Measurements from ENCODE around the gene ERG.

Gene ERG

DNA sequence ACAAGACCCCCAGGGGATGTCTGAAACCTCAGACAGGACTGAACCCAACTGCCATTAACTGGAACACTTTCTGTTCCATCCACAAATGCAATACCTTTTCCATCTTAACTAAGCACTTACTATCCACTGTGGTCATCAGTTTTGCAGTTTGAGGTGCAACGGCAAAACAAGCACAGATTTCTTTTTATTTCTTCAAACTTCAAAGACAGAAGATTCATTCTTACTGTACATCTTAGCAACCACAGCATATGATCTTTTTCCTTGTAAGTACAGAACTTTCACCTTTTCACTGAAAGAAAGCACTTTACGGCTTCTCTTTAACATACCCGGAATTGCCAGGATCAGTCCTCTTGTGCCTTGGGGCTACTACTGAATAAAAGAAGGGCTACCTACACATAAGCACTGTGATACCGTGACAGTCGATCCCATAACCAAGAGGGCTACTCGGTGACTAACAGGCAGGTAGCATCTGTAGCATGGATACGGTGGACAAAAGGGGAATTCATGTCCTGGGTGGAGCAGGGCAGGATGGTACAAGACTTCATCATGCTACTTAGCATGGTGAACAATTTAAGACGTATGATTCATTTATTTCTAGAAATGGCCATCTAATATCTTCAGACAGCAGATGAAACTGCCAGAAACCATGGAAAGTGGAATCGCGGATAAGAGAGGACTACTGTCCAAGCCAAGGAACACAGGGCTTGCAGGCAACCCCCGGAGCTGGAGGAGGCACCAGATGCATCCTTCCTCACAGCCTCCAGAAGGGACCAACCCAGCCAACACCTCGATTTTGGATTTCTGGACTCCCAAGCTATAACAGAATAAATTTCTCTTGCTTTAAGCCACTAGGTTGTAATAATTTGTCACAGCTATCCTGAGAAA is 18.4 kb downstream of the ERG start:
- no peak for DNase-seq
- peaks cover 0 to 55% (median 8%) of the 10 kb centered on the region in 4 donors for H3K4me1 ChIP-seq
- H3K27me3 ChIP-seq = no peaks in the 10 kb centered on the region
- TF ChIP-seq, protein P1, sequence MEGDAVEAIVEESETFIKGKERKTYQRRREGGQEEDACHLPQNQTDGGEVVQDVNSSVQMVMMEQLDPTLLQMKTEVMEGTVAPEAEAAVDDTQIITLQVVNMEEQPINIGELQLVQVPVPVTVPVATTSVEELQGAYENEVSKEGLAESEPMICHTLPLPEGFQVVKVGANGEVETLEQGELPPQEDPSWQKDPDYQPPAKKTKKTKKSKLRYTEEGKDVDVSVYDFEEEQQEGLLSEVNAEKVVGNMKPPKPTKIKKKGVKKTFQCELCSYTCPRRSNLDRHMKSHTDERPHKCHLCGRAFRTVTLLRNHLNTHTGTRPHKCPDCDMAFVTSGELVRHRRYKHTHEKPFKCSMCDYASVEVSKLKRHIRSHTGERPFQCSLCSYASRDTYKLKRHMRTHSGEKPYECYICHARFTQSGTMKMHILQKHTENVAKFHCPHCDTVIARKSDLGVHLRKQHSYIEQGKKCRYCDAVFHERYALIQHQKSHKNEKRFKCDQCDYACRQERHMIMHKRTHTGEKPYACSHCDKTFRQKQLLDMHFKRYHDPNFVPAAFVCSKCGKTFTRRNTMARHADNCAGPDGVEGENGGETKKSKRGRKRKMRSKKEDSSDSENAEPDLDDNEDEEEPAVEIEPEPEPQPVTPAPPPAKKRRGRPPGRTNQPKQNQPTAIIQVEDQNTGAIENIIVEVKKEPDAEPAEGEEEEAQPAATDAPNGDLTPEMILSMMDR (IDR thresholded peaks at IDR 0.05) = no peak
- no peaks in the 10 kb centered on the region for H3K9me3 ChIP-seq
- H3K27ac ChIP-seq = no peak overlapping the region
- intact Hi-C loops (cut with DNase I; ENCODE audit: low total_unique reads) = no loop called here
- H3K36me3 ChIP-seq = no peaks in the 10 kb centered on the region
- no peak overlapping the region for H3K4me3 ChIP-seq

GRCh38 chr21:38478782-38479181 is 19.5 kb downstream of the ERG start:
- intact Hi-C loops (cut with DNase I; ENCODE audit: low total_unique reads) = no loop called here
- H3K27ac ChIP-seq = no peak overlapping the region
- no peaks in the 10 kb centered on the region for H3K36me3 ChIP-seq
- no peak for DNase-seq
- no peaks in the 10 kb centered on the region for H3K9me3 ChIP-seq
- TF ChIP-seq, protein P1 (IDR thresholded peaks at IDR 0.05) = no peak
- peaks cover 0 to 54% (median 5%) of the 10 kb centered on the region in 4 donors for H3K4me1 ChIP-seq
- H3K4me3 ChIP-seq = no peak overlapping the region
- no peaks in the 10 kb centered on the region for H3K27me3 ChIP-seq

DNA sequence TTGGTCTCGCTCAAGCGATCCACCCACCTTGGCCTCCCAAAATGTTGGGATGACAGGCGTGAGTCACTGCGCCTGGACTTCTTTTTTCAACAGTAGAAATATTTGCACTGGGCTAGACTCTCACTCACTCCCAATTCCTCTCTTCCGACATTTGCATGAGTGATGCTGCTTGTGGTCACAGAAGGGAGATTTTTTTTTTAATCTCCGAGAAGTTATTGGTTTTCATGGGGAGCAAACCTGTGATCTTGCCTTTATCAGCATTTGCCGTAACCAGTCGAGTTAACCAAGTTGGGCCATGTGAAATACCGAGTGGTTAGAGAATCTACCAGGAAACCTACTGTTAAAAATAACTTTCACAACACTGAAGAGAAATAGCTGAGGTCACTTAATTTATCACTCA is 21.1 kb downstream of the ERG start:
- Histone ChIP-seq H3K4me3 (no peak overlapping the region), H3K9me3 (no peaks in the 10 kb centered on the region), H3K36me3 (no peaks in the 10 kb centered on the region), H3K27me3 (no peaks in the 10 kb centered on the region), H3K27ac (no peak overlapping the region), H3K4me1 (peaks cover 0 to 50% (median 4%) of the 10 kb centered on the region in 4 donors)
- intact Hi-C loops (cut with DNase I; ENCODE audit: low total_unique reads) = no loop called here
- no peak for DNase-seq
- TF ChIP-seq, protein P1 (IDR thresholded peaks at IDR 0.05) = no peak

DNA sequence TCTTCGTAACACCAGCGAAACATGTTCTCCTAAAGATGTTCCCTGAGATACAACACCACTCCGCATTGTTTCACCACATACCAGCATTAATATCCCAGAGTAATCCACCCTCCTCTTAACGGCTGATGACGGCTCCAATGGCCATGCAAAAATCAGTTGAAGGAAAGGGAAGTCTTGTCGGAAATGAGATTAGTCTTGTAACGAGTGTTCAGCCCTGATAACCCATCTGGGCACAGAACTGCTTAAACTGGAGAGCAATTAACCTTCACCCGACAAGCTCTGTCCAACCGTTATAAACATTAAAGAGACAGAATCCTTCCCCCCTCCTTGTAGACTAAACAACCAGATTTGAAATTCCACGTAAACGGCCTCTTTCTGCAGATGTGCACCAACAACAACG is 21.9 kb downstream of the ERG start:
- DNase-seq = no peak
- H3K27ac ChIP-seq = no peak overlapping the region
- no peaks in the 10 kb centered on the region for H3K36me3 ChIP-seq
- H3K4me3 ChIP-seq = no peak overlapping the region
- no peaks in the 10 kb centered on the region for H3K9me3 ChIP-seq
- TF ChIP-seq, protein P1 (IDR thresholded peaks at IDR 0.05) = no peak
- no peaks in the 10 kb centered on the region for H3K27me3 ChIP-seq
- peaks cover 0 to 50% (median 4%) of the 10 kb centered on the region in 4 donors for H3K4me1 ChIP-seq
- intact Hi-C loops (cut with DNase I; ENCODE audit: low total_unique reads) = no loop called here

DNA sequence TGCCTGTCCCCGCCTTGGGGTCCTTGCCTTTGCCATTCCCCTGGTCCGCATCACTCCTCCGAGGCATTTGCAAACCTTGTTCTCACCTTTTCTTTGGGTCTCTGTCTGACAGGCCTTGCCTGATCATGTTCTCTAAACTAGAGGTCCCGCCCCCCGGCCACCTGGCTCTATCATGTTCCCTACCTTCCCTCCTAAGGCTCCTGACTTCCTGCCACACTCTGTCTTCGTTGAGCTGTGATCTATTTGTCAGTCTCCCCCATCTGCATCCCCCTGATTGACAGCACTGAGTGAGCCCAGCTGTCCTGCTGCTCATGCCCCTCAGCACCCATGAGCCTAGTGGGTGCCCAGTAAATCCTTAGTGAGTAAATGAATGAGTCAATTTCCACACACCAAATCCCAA is 22.8 kb downstream of the ERG start:
- peaks cover 0 to 50% (median 5%) of the 10 kb centered on the region in 4 donors for H3K4me1 ChIP-seq
- DNase-seq = no peak
- H3K9me3 ChIP-seq = no peaks in the 10 kb centered on the region
- H3K27ac ChIP-seq = no peak overlapping the region
- no peaks in the 10 kb centered on the region for H3K36me3 ChIP-seq
- TF ChIP-seq, protein P1 (IDR thresholded peaks at IDR 0.05) = no peak
- intact Hi-C loops (cut with DNase I; ENCODE audit: low total_unique reads) = no loop called here
- no peak overlapping the region for H3K4me3 ChIP-seq
- no peaks in the 10 kb centered on the region for H3K27me3 ChIP-seq

All from tibial artery (tissue), 4 donors.